GM19238 (cell line): ENCODE measurements around the gene TSPAN32.
"Not testable (repeated sequence)": the region's sequence is repeated elsewhere in the genome, so short reads cannot be mapped to it uniquely, and the experiment has no call there.

Experiments used
- DNase-seq: peaks from one replicate; pipeline ENCODE4 v3.0.0; 2011; ENCODE audit warnings: low spot score; ENCODE audit not compliant: insufficient read length

TSPAN32 gene

DNA sequence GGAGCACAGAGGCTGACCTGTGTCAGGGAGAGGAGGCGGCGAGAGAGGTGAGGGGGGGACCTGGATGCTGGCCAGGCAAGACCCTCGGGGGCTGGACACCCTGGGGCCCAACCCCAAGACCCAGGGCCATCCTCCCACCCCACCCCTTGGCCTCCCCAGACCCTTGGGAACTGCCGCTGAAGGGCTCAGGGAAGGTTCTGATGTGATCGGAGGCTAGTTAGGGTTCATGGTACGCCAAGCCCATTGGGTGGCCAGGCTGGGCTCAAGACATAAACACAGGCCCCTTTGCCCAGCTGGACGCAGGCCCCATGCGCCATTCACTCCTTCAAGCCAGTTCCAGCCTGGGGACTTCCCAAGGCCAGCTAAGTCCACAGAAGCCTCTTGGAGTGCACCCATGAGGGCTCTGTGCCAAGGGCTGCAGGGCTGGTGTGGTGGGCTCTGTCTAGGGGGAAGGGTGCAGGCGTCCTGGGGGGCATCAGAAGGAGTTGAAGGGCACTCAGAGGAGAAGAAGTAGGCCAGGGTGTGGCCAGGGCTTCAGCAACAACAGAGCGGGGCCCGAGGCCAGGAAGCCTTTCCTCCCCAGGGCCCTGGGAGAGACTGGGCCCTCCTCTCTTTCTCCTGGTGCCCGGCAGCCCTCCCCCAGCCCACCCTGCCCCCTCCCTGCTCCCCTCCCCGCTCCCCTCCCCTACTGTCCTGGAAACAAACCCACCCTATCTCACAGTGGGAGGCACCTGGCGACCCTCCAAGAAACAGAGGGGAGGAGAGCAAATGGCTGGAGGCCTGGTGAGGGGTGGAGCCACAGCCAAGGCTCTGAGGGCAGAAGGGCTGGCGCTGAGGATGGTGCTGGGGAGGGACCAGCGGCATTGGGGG, 12.9 kb downstream of the TSPAN32 start:
- DNase-seq, result no peak

DNA sequence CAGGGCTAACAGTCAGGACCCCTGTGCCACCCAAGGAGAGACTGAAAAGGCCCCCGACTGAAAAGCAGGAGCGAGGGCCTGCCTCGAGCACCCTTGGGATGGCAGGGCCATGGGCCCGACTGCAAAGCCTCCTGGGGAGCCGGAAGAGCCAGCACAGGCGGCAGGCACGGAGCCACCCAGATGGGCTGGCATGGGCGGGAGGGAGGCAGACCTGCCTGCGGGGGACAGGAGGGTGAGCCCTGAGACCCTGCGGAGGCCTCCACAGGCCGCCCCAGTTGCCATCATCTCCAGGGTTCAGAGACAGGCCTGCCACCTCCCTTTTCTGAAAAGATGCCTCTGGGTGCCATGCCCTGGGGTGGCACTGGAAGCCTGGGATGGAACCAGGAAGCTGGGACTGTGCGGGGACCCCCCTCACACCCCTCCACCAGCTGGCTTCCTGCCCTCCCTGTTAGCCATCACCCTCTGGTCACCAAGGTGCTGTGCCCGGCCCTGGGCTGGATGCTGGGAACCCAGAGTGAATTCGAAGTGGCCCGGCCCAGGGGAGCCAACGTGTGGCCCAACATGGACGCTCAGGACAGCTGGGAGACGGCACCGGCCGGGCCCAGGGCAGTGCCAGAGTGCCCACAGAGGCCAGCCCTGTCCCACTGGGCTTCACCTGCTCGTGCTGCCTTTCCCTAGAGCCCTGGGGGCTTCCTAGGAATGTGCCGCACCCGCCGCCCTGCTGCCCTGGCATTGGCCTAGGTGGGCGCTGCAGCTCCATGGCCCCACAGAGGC, 13.8 kb downstream of the TSPAN32 start:
- DNase-seq, result no peak

DNA sequence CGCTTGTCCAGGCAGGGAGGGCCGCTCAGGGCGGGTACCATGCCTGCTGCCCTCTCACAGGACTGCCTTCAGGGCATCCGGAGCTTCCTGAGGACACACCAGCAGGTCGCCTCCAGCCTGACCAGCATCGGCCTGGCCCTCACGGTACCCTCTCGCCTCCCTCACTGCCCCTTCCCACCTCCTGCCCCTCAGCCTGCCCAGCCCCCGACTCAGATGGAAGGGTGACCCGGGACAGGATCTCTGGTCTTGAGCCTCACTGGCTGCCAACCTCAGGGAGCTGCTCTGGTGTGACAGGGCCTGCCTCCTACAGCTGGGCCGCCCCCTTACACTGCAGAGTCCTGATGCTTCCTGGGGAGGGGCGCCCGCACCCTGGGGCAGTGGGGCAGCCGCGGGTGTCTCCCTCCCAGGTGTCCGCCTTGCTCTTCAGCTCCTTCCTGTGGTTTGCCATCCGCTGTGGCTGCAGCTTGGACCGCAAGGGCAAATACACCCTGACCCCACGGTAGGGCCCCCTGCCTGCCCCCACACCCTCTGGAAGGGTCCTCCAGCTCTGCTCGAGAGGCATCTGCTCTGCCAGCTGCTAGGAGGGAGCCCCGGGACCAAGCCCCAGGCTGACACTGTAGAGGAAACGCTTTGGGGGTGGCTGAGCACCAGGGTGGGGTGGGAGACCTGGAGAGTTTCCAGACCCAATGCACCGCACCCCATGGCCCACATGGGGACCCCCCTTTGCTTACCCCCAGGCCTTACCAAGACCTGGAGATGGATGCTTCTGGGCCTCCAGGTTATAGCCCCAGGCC, 14.6 kb downstream of the TSPAN32 start:
- no peak for DNase-seq

DNA sequence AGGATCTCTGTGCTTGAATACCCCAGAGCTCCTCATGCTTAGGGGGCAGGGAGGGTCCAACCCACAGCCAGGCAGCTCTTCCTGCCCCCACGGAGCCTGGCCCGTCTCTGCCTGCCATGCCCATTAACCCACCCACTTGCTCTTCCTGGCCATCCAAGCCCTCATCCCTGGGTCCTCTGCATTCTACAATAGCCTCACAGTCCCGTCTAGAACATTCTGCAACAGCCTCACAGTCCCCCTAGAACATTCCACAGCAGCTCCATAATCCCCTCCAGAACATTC, 15.1 kb downstream of the TSPAN32 start:
- DNase-seq, result no peak

DNA sequence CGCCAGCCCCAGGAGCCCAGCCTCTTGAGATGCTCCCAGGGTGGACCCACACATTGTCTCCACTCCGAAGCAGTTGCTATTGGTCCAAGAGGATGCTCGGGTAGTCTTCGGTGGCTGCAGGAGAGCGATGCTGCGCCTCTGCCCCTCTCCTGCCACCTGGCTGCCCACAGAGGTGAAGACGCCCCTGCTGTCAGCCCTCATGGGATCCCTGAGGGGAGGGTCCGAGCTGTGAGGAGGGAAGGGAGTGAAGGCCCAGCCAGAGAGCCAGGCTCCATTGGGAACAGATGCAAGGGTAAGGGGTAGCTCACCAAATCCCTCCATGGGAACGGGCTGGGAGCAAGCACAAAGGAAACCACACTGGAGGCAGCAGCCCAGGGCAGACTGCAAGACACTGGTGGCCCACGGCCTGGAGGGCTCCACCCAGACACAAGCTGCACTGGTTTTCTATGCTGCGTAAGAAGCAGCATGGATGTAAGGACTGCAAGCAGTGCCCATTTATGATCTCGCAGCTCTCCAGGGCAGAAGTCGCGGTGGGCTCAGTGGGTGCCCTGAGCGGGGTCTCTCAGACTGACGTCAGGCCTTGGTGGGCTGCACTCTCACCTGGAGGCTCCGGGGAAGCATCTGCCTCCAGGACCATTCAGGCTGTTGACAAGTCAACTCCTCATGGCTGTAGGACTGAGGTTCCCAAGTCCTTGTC, 15.7 kb downstream of the TSPAN32 start:
- DNase-seq, result no peak

DNA sequence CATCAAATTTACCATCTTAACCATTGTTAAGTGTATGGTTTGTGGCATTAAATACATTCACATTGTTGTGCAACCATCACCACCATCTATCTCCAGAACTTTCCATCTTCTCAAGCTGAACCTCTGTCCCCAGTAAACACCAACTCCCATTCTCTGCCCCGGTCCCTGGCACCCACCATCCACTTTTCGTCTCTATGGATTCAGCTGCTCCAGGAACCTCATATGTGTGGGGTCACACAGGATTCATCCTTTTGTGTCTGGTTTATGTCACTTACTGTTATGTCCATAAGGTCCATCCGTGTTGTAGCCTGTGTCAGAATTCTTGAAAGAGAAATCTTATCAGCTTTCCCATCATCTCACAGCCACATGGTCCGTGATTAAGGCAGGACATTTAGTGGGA, 16.3 kb downstream of the TSPAN32 start:
- DNase-seq, result no peak

DNA sequence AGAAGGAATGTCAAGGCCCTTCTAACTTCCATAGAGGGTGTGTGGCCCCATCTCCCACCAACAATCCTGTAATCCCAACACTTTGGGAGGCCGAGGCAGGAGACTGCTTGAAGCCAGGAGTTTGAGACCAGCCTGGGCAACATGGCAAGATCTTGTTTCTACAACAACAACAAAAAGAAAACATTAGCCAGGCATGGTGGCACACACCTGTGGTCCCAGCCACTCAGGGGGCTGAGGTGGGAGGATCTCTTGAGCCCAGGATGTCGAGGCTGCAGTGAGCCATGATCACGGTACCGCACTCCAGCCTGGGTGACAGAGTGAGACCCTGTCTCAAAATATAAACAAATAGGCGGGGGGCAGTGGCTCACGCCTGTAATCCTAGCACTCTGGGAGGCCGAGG, 16.9 kb downstream of the TSPAN32 start:
- no peak for DNase-seq

DNA sequence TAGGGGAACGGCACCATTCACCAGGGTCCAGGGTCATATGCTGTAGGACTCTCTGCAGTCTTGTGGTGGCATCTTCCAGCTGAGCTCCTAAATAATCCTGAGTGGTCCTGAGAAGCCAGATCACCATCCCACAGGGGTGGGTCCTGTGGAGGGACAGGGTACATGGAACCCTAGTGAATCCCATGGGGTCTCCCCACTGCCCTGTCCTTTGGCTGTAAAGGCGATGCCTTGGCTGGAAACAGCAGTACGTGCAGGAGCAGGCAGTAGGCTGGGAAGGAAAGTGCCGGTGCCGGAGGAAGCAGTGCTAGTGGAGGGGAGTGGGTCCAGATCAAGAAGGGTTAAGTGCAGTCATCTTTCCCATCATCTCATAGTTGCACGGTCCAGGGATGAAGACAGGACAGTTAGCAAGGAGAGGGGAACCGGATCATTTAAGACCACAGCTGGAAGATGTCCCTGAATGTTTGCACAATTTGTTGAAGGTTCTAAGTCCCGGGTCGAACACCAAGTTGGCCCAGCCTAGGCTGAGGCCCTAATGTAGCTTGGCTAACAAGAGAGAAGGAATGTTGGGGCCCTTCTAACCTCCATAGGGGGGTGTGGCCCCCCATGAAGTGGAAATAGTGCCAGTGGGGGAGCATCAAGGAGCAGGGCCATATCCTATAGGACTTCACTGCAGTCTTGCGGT, 18.1 kb downstream of the TSPAN32 start:
- DNase-seq, result no peak

DNA sequence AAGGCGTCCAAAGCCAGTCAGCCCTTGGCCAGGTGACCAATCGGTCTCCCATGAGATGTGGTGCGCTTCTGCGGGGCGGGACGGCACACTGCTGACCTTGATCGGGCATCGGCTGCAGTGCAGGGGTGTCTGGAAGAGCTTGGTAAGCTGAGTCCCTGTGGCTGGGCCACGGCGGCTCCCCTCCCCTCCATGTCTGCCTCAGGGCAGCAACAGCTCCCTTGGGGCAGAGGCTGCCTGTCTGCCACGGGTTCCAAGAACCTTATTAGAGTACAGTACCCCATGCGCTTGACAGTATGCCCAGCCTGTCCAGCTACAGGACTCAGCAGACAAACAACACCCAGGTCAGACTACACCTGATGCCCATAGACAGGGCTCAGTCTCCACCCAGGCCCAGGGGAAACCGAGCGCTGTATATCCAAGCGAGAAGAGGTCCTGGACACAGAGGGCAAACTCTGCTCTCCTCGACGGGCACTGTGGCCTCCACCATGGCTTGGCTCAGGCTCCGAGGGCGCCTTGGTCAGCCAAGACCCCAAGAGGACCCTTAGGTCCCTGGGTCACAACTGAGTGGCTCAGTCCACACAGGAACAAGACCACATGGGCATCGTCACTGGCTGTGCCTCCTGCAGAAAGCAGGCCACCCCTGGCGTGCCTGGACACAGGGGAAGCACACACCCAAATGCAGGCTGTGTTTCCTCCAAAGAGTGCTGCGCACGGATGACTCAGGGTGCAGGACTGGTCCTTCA, 18.9 kb downstream of the TSPAN32 start:
- DNase-seq, result no peak

DNA sequence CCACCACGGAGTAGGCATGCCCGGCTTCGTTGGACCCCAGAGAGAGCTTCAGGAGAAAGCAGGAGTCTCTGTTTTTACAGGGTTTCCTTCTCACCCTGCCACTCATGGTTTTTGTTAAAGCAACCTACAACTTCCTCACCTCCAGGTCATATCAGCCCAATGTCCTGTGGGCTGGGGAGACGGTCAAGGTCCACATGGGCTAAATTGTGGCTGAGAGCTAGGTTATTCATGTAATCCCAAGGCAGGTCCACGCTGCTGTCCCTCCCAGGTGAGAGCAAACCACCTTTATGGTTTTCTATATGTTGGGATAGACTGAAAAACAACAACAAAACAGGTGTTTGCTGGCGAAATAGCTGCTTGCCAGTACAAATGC, 19.5 kb downstream of the TSPAN32 start:
- no peak for DNase-seq

DNA sequence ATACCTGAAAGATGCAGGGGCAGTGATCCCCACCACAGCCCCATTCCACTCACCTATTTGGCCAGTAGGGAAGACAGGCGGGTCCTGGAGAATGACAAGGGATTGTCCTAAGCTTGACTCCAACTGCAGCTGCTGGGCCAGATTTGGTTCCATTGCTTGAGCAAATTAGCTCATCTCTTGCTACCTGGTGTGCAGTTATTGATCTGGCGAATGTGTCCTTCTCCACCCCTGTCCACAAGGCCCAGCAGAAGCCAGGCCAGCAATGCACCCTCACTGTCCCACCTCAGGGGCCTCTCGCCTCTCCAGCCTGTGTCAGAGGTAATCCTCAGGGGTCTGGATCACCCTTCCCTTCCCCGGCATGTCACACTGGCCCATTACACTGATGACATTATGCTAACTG, 23.3 kb downstream of the TSPAN32 start:
- no peak for DNase-seq

DNA sequence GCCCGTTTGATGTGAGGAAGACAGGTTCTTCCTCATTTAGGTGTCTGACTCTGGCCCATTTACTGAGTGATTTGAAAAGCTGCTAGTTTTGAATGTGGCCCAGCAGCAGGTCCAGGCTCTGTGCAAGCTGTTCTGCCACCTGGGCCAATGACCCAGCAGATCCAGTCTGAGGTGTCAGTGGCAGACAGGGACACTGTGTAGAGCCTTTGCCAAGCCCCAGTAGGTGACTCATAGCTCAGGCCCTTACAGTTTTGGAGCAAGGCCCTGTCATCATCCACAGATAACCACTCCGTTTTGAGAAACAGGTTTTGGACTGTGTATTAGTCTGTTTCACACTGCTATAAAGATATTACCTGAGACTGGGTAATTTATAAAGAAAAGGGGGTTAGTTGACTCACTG, 23.9 kb downstream of the TSPAN32 start:
- no peak for DNase-seq

DNA sequence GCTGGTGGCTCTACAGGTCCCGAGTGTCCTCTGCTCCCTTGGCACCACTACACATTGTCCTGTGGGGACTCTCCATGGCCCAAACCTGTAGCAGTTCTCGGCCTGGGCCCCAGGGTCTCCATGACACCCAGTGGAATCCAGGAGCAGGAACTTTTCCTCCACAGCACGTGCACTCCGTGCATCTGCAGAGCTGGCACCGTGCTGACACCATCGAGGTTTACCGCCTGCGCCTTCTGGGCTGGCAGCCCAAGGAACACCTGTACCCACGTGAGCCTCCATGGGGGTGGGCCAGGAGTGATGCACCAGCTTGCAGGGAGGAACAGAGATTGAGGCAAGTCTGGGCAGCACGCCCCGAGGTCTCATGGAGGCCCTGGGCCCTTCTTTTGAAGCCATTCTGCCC, 25.2 kb downstream of the TSPAN32 start:
- no peak for DNase-seq

DNA sequence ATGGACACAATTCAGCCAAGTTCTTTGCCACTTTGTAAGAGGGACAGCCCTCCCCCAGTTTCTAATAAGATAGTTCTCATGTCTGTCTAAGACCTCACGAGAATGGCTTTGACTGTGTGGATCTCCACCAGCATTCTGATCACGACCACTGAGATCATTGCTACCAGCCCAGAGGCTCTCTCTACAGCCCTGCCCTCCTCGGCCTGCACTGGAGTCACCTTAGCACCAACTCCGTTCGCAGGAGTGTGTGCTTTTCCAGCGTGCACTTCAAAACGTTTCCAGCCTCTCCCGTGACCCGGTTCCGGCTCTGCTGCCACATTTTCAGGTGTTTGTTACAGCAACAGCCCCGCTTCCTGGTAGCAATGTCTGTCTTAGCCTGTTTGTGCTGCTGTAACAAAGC, 26.2 kb downstream of the TSPAN32 start:
- DNase-seq, result no peak

DNA sequence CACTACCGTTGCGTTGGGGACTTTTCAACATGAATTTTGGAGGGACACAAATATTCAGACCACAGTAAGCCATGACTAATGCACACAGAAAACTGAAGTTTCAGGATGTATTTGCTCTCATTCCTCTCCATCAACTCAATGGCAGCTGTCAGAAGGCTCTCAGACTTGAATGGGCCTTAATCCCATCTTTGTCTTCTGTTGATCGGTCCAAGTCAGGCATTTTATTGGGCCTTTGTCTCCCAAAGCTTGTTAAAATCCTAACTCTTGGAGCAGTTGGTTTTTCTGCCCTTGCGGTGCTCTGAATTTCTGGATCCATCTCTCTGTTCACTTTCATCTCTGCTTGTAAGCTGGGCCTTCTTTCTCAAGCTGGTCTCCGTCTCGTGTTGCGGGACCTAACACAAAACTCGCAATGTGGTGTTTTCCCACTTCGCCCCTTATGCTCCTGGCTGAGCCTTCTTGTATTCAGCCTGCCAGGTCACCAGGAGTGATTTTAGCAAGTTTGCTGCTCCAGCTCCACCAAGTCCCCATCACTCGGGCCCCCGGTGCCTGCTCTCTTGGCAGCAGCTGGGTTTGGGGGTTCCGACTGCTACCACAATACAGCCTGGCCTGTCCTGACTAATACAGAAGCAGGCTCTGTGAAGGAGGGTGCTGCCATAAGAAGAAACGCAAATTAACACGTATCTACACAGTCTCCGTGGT, 27.0 kb downstream of the TSPAN32 start:
- no peak for DNase-seq

DNA sequence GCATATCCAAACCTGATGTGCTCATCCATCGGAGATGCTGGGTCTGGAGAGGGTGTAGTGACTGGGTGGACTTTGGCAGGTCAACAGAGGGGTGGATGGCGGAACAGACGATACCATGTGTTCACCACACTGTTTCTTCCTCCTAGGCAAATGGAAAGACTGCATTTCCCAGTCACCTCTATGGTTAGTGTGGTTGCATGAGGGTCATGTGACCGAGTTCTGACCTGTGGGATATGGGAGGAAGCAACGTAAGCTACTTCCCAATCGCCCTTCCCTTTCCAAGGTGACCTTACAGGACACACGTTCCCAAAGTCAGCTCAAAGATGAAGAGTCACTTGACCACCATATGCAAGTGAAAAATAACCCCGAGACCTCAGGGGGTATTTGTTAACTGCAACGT, 27.7 kb downstream of the TSPAN32 start:
- DNase-seq, result no peak

DNA sequence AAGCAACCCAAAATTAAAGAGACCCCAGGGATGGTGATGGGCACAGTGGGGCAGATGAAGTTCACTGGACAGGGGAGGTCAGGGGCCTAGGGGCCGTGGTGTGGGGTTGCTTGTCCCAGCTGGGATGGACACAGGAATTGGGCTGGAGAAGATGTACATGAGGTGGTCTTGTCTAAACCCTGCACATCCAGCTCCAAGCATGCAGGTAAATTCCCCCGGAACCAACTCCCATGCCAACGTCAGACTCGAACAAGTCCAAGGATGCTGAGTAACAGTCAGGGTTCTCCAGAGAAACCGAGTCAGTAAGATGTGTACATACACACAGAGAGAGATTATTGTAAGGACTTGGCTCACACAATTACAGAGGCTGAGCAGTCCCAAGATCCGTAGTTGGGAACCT, 28.9 kb downstream of the TSPAN32 start:
- DNase-seq, result no peak

DNA sequence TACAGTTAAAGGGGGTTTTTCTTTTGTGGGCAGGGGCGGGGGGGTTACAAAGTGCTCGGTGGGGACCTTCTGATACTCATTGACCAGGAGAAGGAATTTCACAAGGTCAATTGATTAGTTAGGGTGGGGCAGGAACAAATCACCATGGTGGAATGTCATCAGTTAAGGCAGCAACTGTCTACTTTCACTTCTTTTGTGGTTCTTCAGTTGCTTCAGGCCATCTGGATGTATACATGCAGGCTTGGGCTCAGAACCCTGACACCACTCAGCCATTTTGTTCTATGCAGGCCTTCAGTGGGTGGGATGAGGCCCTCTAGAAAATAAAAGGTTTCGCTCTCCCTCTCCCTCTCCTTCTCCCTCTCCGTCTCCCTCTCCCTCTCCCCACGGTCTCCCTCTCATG, 29.6 kb downstream of the TSPAN32 start:
- no peak for DNase-seq

DNA sequence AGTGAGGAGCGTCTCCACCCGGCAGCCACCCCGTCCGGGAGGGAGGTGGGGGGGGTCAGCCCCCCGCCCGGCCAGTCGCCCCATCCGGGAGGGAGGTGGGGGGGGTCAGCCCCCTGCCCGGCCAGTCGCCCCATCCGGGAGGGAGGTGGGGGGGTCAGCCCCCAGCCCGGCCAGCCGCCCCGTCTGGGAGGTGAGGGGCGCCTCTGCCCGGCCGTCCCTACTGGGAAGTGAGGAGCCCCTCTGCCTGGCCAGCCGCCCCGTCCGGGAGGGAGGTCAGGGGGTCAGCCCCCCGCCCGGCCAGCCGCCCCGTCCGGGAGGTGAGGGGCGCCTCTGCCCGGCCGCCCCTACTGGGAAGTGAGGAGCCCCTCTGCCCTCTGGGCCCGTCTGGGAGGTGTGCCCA, 30.8 kb downstream of the TSPAN32 start:
- DNase-seq, result not testable (repeated sequence)
